Adrenal gland (tissue), 5 donors: ENCODE measurements around the gene ZNF600.

ENCODE experiments used
- POLR2A ChIP-seq, 2 donors: fragments of 450-650 bp; IDR thresholded peaks; one replicate each; pipeline ENCODE4 v1.6.1; 2017; ENCODE audit warnings: antibody characterized with exemption in 2 of 2, mild to moderate bottlenecking in 2 of 2, moderate library complexity in 1 of 2
- TF ChIP-seq, protein P1 (sequence below), 6 experiments: fragments of 450-650 bp in 4 of 6; fragments of 200-600 bp in 2 of 6; sonication (generic) in 1 of 6; IDR thresholded peaks; 1 replicate in 5 of 6; 2 replicates in 1 of 6; pipeline versions ENCODE4 v1.5.1 to v1.8.0; 2016 to 2021; ENCODE audit warnings: antibody characterized with exemption in 6 of 6, mild to moderate bottlenecking in 2 of 6, moderate library complexity in 1 of 6
- donor health status: DM: no; HTN: no; CAD: no.

DNA sequence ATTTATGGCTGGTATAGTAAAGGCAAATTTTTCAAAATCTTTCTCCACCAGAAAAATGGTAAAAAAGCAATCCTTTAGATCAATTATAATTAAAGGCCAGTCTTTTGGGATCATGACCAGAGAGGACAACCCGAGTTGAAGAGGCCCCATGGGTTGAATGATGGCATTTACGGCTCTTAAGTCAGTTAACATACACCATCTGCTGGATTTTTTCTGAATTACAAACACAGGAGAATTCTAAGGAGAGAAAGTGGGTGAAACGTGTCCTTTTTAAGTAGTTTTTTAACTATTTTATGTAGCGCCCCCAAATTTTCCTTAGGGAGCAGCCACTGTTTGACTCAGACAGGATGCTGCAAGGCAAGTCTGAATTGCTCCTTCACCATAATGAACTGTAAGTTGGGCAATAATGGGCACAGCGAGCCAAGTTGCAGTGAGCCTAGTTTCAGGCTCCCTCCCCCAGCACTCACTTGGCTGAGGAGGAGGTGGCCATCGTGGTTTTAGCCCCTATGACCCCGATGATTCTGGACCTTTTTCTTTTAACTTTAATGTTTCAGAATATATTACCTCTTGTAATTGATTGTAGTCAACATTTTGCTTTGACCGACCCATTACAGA is 38.1 kb downstream of the ZNF600 start:
- TF ChIP-seq, protein P1, sequence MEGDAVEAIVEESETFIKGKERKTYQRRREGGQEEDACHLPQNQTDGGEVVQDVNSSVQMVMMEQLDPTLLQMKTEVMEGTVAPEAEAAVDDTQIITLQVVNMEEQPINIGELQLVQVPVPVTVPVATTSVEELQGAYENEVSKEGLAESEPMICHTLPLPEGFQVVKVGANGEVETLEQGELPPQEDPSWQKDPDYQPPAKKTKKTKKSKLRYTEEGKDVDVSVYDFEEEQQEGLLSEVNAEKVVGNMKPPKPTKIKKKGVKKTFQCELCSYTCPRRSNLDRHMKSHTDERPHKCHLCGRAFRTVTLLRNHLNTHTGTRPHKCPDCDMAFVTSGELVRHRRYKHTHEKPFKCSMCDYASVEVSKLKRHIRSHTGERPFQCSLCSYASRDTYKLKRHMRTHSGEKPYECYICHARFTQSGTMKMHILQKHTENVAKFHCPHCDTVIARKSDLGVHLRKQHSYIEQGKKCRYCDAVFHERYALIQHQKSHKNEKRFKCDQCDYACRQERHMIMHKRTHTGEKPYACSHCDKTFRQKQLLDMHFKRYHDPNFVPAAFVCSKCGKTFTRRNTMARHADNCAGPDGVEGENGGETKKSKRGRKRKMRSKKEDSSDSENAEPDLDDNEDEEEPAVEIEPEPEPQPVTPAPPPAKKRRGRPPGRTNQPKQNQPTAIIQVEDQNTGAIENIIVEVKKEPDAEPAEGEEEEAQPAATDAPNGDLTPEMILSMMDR (IDR thresholded peaks at IDR 0.05) = peak; percentile 11 to 54 (median 42)
- no peak for TF ChIP-seq POLR2A (IDR thresholded peaks at IDR 0.05)
